ENCODE measurements around the gene CCDC69. TPM values are rescaled to one million over a fixed set of nuclear protein-coding genes. Genes with fewer than 3 reads are reported as not detected.

CCDC69 gene
- total and polyA plus RNA-seq, 2 of the 8 experiments (the other 6 are each of a cell fraction or from before 2014, with no cell fraction given), result 8.4 to 10.8 TPM

- Histone ChIP-seq H3K4me3 (ENCODE audit: extremely low read depth in 1 of 4, insufficient read depth in 2 of 4, low read depth in 3 of 4, low read length in 4 of 4) (no peak overlapping the region), H2BK20ac (ENCODE audit: low read length) (no peak overlapping the region), H3K36me3 (ENCODE audit: control insufficient read depth in 2 of 4, insufficient read depth in 4 of 4, low read length in 3 of 4) (peaks cover 0 to 10% (median 5%) of the 10 kb centered on the region in 4 experiments; a peak in 5 of 8 replicates), H4K91ac (replicated peaks; ENCODE audit: insufficient read length, low read length) (no peak overlapping the region), H3K4me1 (replicated peaks in 1 of 4; ENCODE audit: control insufficient read depth in 3 of 4, insufficient read depth in 4 of 4, low read length in 3 of 4) (peaks cover 0 to 6% (median 2%) of the 10 kb centered on the region in 4 experiments; a peak in 3 of 7 replicates), H3K79me2 (ENCODE audit: control insufficient read depth in 1 of 2, insufficient read depth in 2 of 2, low read length in 2 of 2) (no peaks in the 10 kb centered on the region), H3K9ac (replicated peaks in 1 of 4; ENCODE audit: extremely low read depth in 1 of 4, low read depth in 3 of 4, low read length in 3 of 4) (no peak overlapping the region), H2BK12ac (ENCODE audit: low read depth, low read length) (no peak overlapping the region), H3K18ac (ENCODE audit: extremely low read depth, low read length) (no peak overlapping the region), H3K9me3 (ENCODE audit: insufficient read depth in 2 of 2, low read depth in 1 of 2, low read length in 1 of 2) (no peaks in the 10 kb centered on the region), H2AK5ac (ENCODE audit: low read depth, low read length) (no peak overlapping the region), H3K79me1 (ENCODE audit: low read depth, low read length) (no peaks in the 10 kb centered on the region), H3K4ac (replicated peaks; ENCODE audit: insufficient read length, low read depth, low read length) (no peak overlapping the region), H2BK120ac (replicated peaks; ENCODE audit: low read depth, low read length) (no peak overlapping the region), H2AFZ (ENCODE audit: low read length) (no peak overlapping the region), H3K23ac (ENCODE audit: insufficient read length) (no peak overlapping the region), H4K20me1 (replicated peaks in 1 of 2; ENCODE audit: control insufficient read depth in 1 of 2, insufficient read depth in 2 of 2, low read length in 2 of 2) (peaks cover 0 to 3% of the 10 kb centered on the region in 2 experiments), H4K8ac (ENCODE audit: extremely low read depth, insufficient read depth, low read length) (no peak overlapping the region), H3K27me3 (replicated peaks in 1 of 4; ENCODE audit: control insufficient read depth in 3 of 4, extremely low read depth in 1 of 4, insufficient read depth in 3 of 4, low read length in 3 of 4) (no peaks in the 10 kb centered on the region), H2BK15ac (ENCODE audit: low read length) (no peak overlapping the region), H4K5ac (ENCODE audit: insufficient read length, low read depth, low read length) (no peak overlapping the region), H3K23me2 (ENCODE audit: low read depth, low read length) (no peaks in the 10 kb centered on the region), H3K27ac (ENCODE audit: low read depth, low read length) (no peak overlapping the region), H3K14ac (ENCODE audit: insufficient read length) (no peak overlapping the region), H2BK5ac (ENCODE audit: low read depth, low read length) (no peak overlapping the region), H3K4me2 (ENCODE audit: insufficient read depth in 1 of 2, low read depth in 2 of 2, low read length in 2 of 2) (no peak overlapping the region), H3K56ac (replicated peaks; ENCODE audit: insufficient read length, low read depth, low read length) (no peak overlapping the region)
- no peak for TF ChIP-seq TAF1 (IDR thresholded peaks at IDR 0.05; ENCODE audit: low read depth, low read length)
- TF ChIP-seq BACH1 (IDR thresholded peaks at IDR 0.05; ENCODE audit: low read length), result no peak
- TF ChIP-seq POU5F1 (IDR thresholded peaks at IDR 0.05; ENCODE audit: low read depth, low read length), result no peak
- TF ChIP-seq KDM5A (IDR thresholded peaks at IDR 0.05; ENCODE audit: low read length), result no peak
- TF ChIP-seq JUN (IDR thresholded peaks at IDR 0.05; ENCODE audit: low read depth, low read length), result no peak
- no peak for TF ChIP-seq SUZ12 (IDR thresholded peaks at IDR 0.05; ENCODE audit: low read length)
- TF ChIP-seq FOSL1 (IDR thresholded peaks at IDR 0.05; ENCODE audit: insufficient read depth, low read depth, low read length), result no peak
- no peak for TF ChIP-seq RAD21 (IDR thresholded peaks at IDR 0.05 in 1 of 2, conservative IDR thresholded peaks at IDR 0.05 in 1 of 2; ENCODE audit: low read depth in 2 of 2, low read length in 2 of 2)
- TF ChIP-seq E2F6 (IDR thresholded peaks at IDR 0.05), result no peak
- no peak for TF ChIP-seq POLR2AphosphoS5 (IDR thresholded peaks at IDR 0.05; ENCODE audit: low read depth, low read length)
- no peak for TF ChIP-seq CTBP2 (IDR thresholded peaks at IDR 0.05; ENCODE audit: borderline replicate concordance, insufficient read depth, insufficient read length, low read length)
- TF ChIP-seq CREB1 (IDR thresholded peaks at IDR 0.05), result no peak
- no peak for TF ChIP-seq RBBP5 (IDR thresholded peaks at IDR 0.05; ENCODE audit: borderline replicate concordance, low read depth, low read length)
- ChIA-PET CTCF (ENCODE audit: partially characterized antibody) (interaction anchor here (0.8 to 3.0 kb wide), 3 partner anchors 10 to 36 kb away, joined by 3 to 20 read pairs (median 3); partner anchors contain the start of gene GM2A), POLR2A (ENCODE audit: partially characterized antibody) (no interaction called here)
- FAIRE-seq, result no peak
- 90% methylated on average over 3 of the region's 3 CpGs; no CpG with 5 or more reads in 1 of the 2 experiments for WGBS, 2 experiments (ENCODE audit: extremely low coverage in 1 of 2, insufficient coverage in 1 of 2, insufficient read length in 1 of 2, insufficient replicate concordance in 2 of 2, low coverage in 1 of 2, low lambda C conversion rate in 2 of 2, missing lambda C conversion rate in 1 of 2)
- DNase-seq (ENCODE audit: low read depth in 1 of 2, low spot score in 2 of 2), result no peak
Measured at GRCh38 chr5:151262532-151262931, 38.6 kb upstream of the CCDC69 start.
